Mesenchymal stem cell (in vitro differentiated cells and primary cell): Measurements from ENCODE around the gene JOSD1.

Source experiments
- DNase-seq: peaks from one replicate; pipeline ENCODE4 v3.0.0-alpha.2; 2013
- H2AFZ ChIP-seq: one replicate; pipeline ENCODE4 v1.6.1; 2013; ENCODE audit warnings: low read depth, mild to moderate bottlenecking, control low read depth, inconsistent platforms, low read length, moderate library complexity
- H2AK5ac ChIP-seq: 2 replicates; pipeline ENCODE4 v1.6.1; 2013; ENCODE audit warnings: low read length, moderate library complexity, mild to moderate bottlenecking, inconsistent platforms; ENCODE audit not compliant: severe bottlenecking
- H2BK120ac ChIP-seq: one replicate; pipeline ENCODE4 v1.6.1; 2013; ENCODE audit warnings: low read depth, mild to moderate bottlenecking, inconsistent platforms, low read length, moderate library complexity
- H2BK12ac ChIP-seq, 2 experiments: one replicate each; pipeline ENCODE4 v1.6.1; 2013; ENCODE audit warnings: inconsistent platforms in 2 of 2, low read length in 2 of 2, mild to moderate bottlenecking in 2 of 2, moderate library complexity in 2 of 2, control low read depth in 1 of 2
- H2BK15ac ChIP-seq: one replicate; pipeline ENCODE4 v1.6.1; 2013; ENCODE audit warnings: mild to moderate bottlenecking, low read depth, inconsistent platforms; ENCODE audit not compliant: poor library complexity, severe bottlenecking
- H2BK5ac ChIP-seq: 2 replicates; pipeline ENCODE4 v1.6.1; 2013; ENCODE audit warnings: low read depth, mild to moderate bottlenecking, low read length, control low read depth, inconsistent platforms; ENCODE audit not compliant: poor library complexity, severe bottlenecking
- H3K14ac ChIP-seq, 2 experiments: one replicate each; pipeline ENCODE4 v1.6.1; 2013; ENCODE audit warnings: inconsistent platforms in 2 of 2, low read length in 2 of 2, control low read depth in 1 of 2, mild to moderate bottlenecking in 1 of 2, moderate library complexity in 1 of 2
- H3K18ac ChIP-seq, 2 experiments: one replicate each; pipeline ENCODE4 v1.6.1; 2013; ENCODE audit warnings: inconsistent platforms in 2 of 2, low read length in 2 of 2, control low read depth in 1 of 2, low read depth in 1 of 2, mild to moderate bottlenecking in 1 of 2
- H3K23ac ChIP-seq, 2 experiments: one replicate each; pipeline ENCODE4 v1.6.1; 2013; ENCODE audit warnings: inconsistent platforms in 2 of 2, low read length in 2 of 2, mild to moderate bottlenecking in 2 of 2, moderate library complexity in 2 of 2, control low read depth in 1 of 2
- H3K27ac ChIP-seq: 2 replicates; pipeline ENCODE4 v1.5.1; 2013; ENCODE audit warnings: mild to moderate bottlenecking, moderate library complexity, low read length, control low read depth, inconsistent platforms; ENCODE audit not compliant: poor library complexity, severe bottlenecking
- H3K27me3 ChIP-seq, 2 experiments: 2 replicates each; pipeline versions ENCODE4 v1.6.1 to v1.7.0; 2013; ENCODE audit warnings: low read length in 2 of 2, mild to moderate bottlenecking in 2 of 2, moderate library complexity in 2 of 2, control low read depth in 1 of 2, inconsistent platforms in 1 of 2; ENCODE audit not compliant: control insufficient read depth in 1 of 2, insufficient read depth in 1 of 2
- H3K36me3 ChIP-seq, 2 experiments: 2 replicates each; pipeline versions ENCODE4 v1.6.1 to v1.7.0; 2013; ENCODE audit warnings: low read length in 2 of 2, control low read depth in 1 of 2, inconsistent platforms in 1 of 2, low read depth in 1 of 2, mild to moderate bottlenecking in 1 of 2; ENCODE audit not compliant: insufficient read depth in 2 of 2, control insufficient read depth in 1 of 2
- H3K4ac ChIP-seq, 2 experiments: one replicate each; pipeline ENCODE4 v1.6.1; 2013; ENCODE audit warnings: inconsistent platforms in 2 of 2, low read length in 2 of 2, mild to moderate bottlenecking in 2 of 2, moderate library complexity in 2 of 2, control low read depth in 1 of 2, low read depth in 1 of 2
- H3K4me1 ChIP-seq: 2 replicates; pipeline ENCODE4 v1.6.1; 2013; ENCODE audit warnings: low read depth, low read length, control low read depth; ENCODE audit not compliant: control insufficient read depth, insufficient read depth
- H3K4me2 ChIP-seq: 2 replicates; pipeline ENCODE4 v1.6.1; 2013; ENCODE audit warnings: low read length, mild to moderate bottlenecking, inconsistent platforms; ENCODE audit not compliant: poor library complexity, severe bottlenecking
- H3K4me3 ChIP-seq, 2 experiments: 2 replicates each; pipeline versions ENCODE4 v1.5.1 to v1.7.0; 2013; ENCODE audit warnings: low read length in 2 of 2, mild to moderate bottlenecking in 2 of 2, control low read depth in 1 of 2, low read depth in 1 of 2; ENCODE audit not compliant: insufficient read depth in 1 of 2
- H3K79me1 ChIP-seq: replicated peaks from 2 replicates; pipeline ENCODE4 v1.6.1; 2013; ENCODE audit warnings: mild to moderate bottlenecking, control low read depth, low read length, inconsistent platforms; ENCODE audit not compliant: poor library complexity, severe bottlenecking
- H3K9ac ChIP-seq: 2 replicates; pipeline ENCODE4 v1.7.0; 2013; ENCODE audit warnings: mild to moderate bottlenecking, low read length, moderate library complexity
- H3K9me3 ChIP-seq: 2 replicates; pipeline ENCODE4 v1.7.0; 2013; ENCODE audit warnings: mild to moderate bottlenecking, low read length; ENCODE audit not compliant: control insufficient read depth
- H4K8ac ChIP-seq: one replicate; pipeline ENCODE4 v1.6.1; 2013; ENCODE audit warnings: inconsistent platforms, mild to moderate bottlenecking, low read length, moderate library complexity
- H4K91ac ChIP-seq: one replicate; pipeline ENCODE4 v1.6.1; 2013; ENCODE audit warnings: mild to moderate bottlenecking, low read length, inconsistent platforms
- WGBS: methylation state at CpG from one replicate; pipeline ENCODE4 v1.1.7; 2013; ENCODE audit warnings: mixed read lengths; 5-methylcytosine and 5-hydroxymethylcytosine counted together

The JOSD1 gene

GRCh38 chr22:38741166-38741565, 40.4 kb upstream of the JOSD1 start:
- no peak overlapping the region for H3K18ac ChIP-seq
- no peak overlapping the region for H2BK5ac ChIP-seq
- no peak overlapping the region for H4K8ac ChIP-seq
- H3K4me2 ChIP-seq: no peak overlapping the region
- 96% methylated on average over 9 of the region's 9 CpGs for WGBS
- no peak overlapping the region for H3K4me3 ChIP-seq
- H3K27me3 ChIP-seq: no peaks in the 10 kb centered on the region
- no peak overlapping the region for H4K91ac ChIP-seq
- H3K4me1 ChIP-seq: no peaks in the 10 kb centered on the region
- no peak overlapping the region for H3K9ac ChIP-seq
- H3K14ac ChIP-seq: no peak overlapping the region
- H3K27ac ChIP-seq: no peak overlapping the region
- H3K9me3 ChIP-seq: no peaks in the 10 kb centered on the region
- H2AK5ac ChIP-seq: no peak overlapping the region
- no peak for DNase-seq
- H3K36me3 ChIP-seq: peaks cover 89 to 98% of the 10 kb centered on the region in 2 experiments
- no peak overlapping the region for H3K4ac ChIP-seq
- no peak overlapping the region for H2AFZ ChIP-seq
- no peak overlapping the region for H2BK12ac ChIP-seq
- H2BK15ac ChIP-seq: no peak overlapping the region
- no peak overlapping the region for H2BK120ac ChIP-seq
- peaks cover 15% of the 10 kb centered on the region for H3K79me1 ChIP-seq
- H3K23ac ChIP-seq: no peak overlapping the region

DNA sequence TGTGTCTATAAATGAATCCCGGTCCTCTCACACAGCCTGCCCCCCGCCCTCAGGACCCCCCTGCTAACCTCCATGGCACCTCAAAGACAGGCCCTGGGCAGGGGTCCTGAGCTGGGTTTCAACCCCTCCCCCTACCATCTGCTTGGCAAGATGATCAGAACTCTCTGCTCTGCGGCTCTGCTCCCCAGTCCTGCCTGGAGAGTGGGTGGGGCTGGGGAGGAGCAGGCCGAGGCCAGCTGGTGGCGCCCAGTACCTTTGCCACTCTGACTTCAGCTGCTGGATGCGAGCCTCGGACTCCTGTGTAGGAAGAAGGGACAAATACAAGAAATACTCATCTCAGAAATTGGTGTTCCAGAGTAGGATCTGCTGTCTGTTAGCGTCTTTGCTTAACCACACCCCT, 40.0 kb upstream of the JOSD1 start:
- H2BK5ac ChIP-seq: no peak overlapping the region
- H3K9me3 ChIP-seq: no peaks in the 10 kb centered on the region
- H2BK12ac ChIP-seq: no peak overlapping the region
- no peak for DNase-seq
- H2AFZ ChIP-seq: no peak overlapping the region
- H3K36me3 ChIP-seq: peaks cover 89 to 98% of the 10 kb centered on the region in 2 experiments
- H3K18ac ChIP-seq: no peak overlapping the region
- no peak overlapping the region for H3K4me2 ChIP-seq
- no peak overlapping the region for H2BK15ac ChIP-seq
- H2BK120ac ChIP-seq: no peak overlapping the region
- no peak overlapping the region for H4K8ac ChIP-seq
- H3K9ac ChIP-seq: no peak overlapping the region
- no peaks in the 10 kb centered on the region for H3K4me1 ChIP-seq
- 89% methylated on average over 5 of the region's 8 CpGs for WGBS
- H3K23ac ChIP-seq: no peak overlapping the region
- H3K27ac ChIP-seq: no peak overlapping the region
- H4K91ac ChIP-seq: no peak overlapping the region
- no peak overlapping the region for H3K4ac ChIP-seq
- no peaks in the 10 kb centered on the region for H3K27me3 ChIP-seq
- H3K4me3 ChIP-seq: no peak overlapping the region
- peaks cover 15% of the 10 kb centered on the region for H3K79me1 ChIP-seq
- no peak overlapping the region for H2AK5ac ChIP-seq
- H3K14ac ChIP-seq: no peak overlapping the region

DNA sequence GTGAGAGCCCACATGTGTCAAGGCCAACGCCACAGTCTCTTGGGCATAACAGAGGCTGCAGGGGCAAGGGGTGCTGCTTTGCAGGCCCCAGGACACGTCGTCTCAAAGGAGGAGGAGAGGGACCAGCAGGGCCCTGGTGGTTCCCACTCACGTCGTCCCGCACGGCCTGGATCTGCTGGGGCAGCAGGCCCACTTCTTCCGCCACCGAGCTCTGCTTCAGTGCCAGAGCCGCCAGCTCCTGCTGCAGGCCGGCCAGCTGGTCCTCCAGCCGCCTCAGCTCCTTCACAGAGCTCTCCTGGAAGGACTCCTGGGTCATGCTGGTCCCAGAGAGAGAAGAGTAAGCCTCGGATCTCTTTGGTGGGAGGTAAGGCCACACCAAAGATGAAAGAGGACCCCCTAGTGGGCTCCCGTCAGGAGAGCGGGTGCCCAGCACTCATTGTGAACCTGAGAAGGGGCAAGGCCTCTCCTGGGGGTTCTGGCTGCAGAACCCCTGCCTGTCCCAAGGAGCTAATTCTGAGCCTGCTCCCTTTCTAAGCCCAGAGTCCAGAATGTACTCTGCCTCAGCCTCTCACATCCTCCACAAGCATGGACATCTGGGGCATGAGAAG, 39.5 kb upstream of the JOSD1 start:
- H3K4ac ChIP-seq: no peak overlapping the region
- DNase-seq: no peak
- no peak overlapping the region for H3K27ac ChIP-seq
- H3K4me3 ChIP-seq: no peak overlapping the region
- no peaks in the 10 kb centered on the region for H3K9me3 ChIP-seq
- no peak overlapping the region for H3K14ac ChIP-seq
- no peak overlapping the region for H3K23ac ChIP-seq
- no peaks in the 10 kb centered on the region for H3K4me1 ChIP-seq
- no peaks in the 10 kb centered on the region for H3K27me3 ChIP-seq
- no peak overlapping the region for H2BK120ac ChIP-seq
- no peak overlapping the region for H3K9ac ChIP-seq
- H4K91ac ChIP-seq: no peak overlapping the region
- no peak overlapping the region for H4K8ac ChIP-seq
- no peak overlapping the region for H3K4me2 ChIP-seq
- H2BK12ac ChIP-seq: no peak overlapping the region
- peaks cover 90 to 98% of the 10 kb centered on the region in 2 experiments for H3K36me3 ChIP-seq
- peaks cover 15% of the 10 kb centered on the region for H3K79me1 ChIP-seq
- H2AK5ac ChIP-seq: no peak overlapping the region
- H3K18ac ChIP-seq: no peak overlapping the region
- 95% methylated on average over 15 of the region's 15 CpGs for WGBS
- H2BK15ac ChIP-seq: no peak overlapping the region
- H2BK5ac ChIP-seq: no peak overlapping the region
- no peak overlapping the region for H2AFZ ChIP-seq

GRCh38 chr22:38739300-38740055, 38.7 kb upstream of the JOSD1 start:
- H2AFZ ChIP-seq: no peak overlapping the region
- no peak overlapping the region for H2BK12ac ChIP-seq
- no peak overlapping the region for H2AK5ac ChIP-seq
- no peak overlapping the region for H3K14ac ChIP-seq
- WGBS: 95% methylated on average over 20 of the region's 20 CpGs
- H3K9ac ChIP-seq: no peak overlapping the region
- H2BK120ac ChIP-seq: no peak overlapping the region
- no peak overlapping the region for H3K23ac ChIP-seq
- no peak overlapping the region for H2BK15ac ChIP-seq
- no peak overlapping the region for H3K18ac ChIP-seq
- H3K9me3 ChIP-seq: no peaks in the 10 kb centered on the region
- no peak overlapping the region for H4K8ac ChIP-seq
- H3K36me3 ChIP-seq: peaks cover 90 to 92% of the 10 kb centered on the region in 2 experiments
- H3K4me2 ChIP-seq: no peak overlapping the region
- H2BK5ac ChIP-seq: no peak overlapping the region
- H3K4me1 ChIP-seq: no peaks in the 10 kb centered on the region
- H4K91ac ChIP-seq: no peak overlapping the region
- H3K4ac ChIP-seq: no peak overlapping the region
- H3K4me3 ChIP-seq: no peak overlapping the region
- H3K27ac ChIP-seq: no peak overlapping the region
- DNase-seq: no peak
- H3K79me1 ChIP-seq: peaks cover 12% of the 10 kb centered on the region
- H3K27me3 ChIP-seq: no peaks in the 10 kb centered on the region
